BJ (cell line): ENCODE data around the gene PRKCZ. TPM values are rescaled to one million over a fixed set of nuclear protein-coding genes. Genes with fewer than 3 reads are reported as not detected.

Source experiments
- CTCF ChIA-PET: fragments of 350-600 bp; formaldehyde crosslinking; extraction: SDS; loops from one replicate; lab custom pipeline; 2021; ENCODE audit warnings: antibody characterized with exemption, inconsistent platforms; lab: Yijun Ruan, JAX
- POLR2A ChIA-PET: fragments of 300-600 bp; sonication (Branson Sonifier 250); formaldehyde crosslinking; extraction: SDS; loops from one replicate; lab custom pipeline; 2021; ENCODE audit warnings: antibody characterized with exemption; lab: Charles Lee
- DNase-seq: peaks from one replicate; pipeline ENCODE4 v3.0.0-alpha.2; 2011; ENCODE audit warnings: low read depth
- H3K27me3 ChIP-seq: 2 replicates; pipeline ENCODE4 v1.6.0; 2011; ENCODE audit warnings: low read length; ENCODE audit not compliant: control insufficient read depth, insufficient read depth
- H3K36me3 ChIP-seq: 2 replicates; pipeline ENCODE4 v1.5.1; 2011; ENCODE audit warnings: low read length; ENCODE audit not compliant: control insufficient read depth, insufficient read depth
- H3K4me3 ChIP-seq: 2 replicates; pipeline ENCODE4 v1.5.1; 2011; ENCODE audit warnings: low read depth, mild to moderate bottlenecking, control low read depth, low read length
- CTCF ChIP-seq: IDR thresholded peaks from 2 replicates; pipeline ENCODE4 v1.5.1; 2011; ENCODE audit warnings: low read depth, mild to moderate bottlenecking, control low read depth, inconsistent platforms, low read length, moderate library complexity; ENCODE audit not compliant: insufficient read depth
- polyA plus RNA-seq: library from polyadenylated mRNA; depleted of rRNA; stranded (reverse); fragments of >200 nt; gene quantifications from 2 replicates; pipeline ENCODE4 v1.2.3, GENCODE V29; 2011

Gene PRKCZ
- polyA plus RNA-seq, 1 experiment = 2.3 TPM

GRCh38 chr1:2074396-2074795 is 24.2 kb downstream of the PRKCZ start:
- Histone ChIP-seq H3K36me3 (no peaks in the 10 kb centered on the region), H3K27me3 (peaks cover 8% of the 10 kb centered on the region), H3K4me3 (no peak overlapping the region)
- ChIA-PET POLR2A (no interaction called here), CTCF (no interaction called here)
- DNase-seq = no peak
- TF ChIP-seq CTCF = no peak

- H3K36me3 ChIP-seq = no peaks in the 10 kb centered on the region
- CTCF ChIA-PET = interaction anchor here (1.2 kb wide), 1 partner anchor 17 kb away, joined by 3 read pairs; no protein-coding TSS in a partner anchor
- no peak for DNase-seq
- peaks cover 8% of the 10 kb centered on the region for H3K27me3 ChIP-seq
- no peak overlapping the region for H3K4me3 ChIP-seq
- TF ChIP-seq CTCF = no peak
- POLR2A ChIA-PET = no interaction called here
These were observed 24.9 kb downstream of the PRKCZ start for GRCh38 chr1:2074944-2075740.

GRCh38 chr1:2076826-2077225 is 26.6 kb downstream of the PRKCZ start:
- TF ChIP-seq CTCF = no peak
- Histone ChIP-seq H3K4me3 (no peak overlapping the region), H3K36me3 (no peaks in the 10 kb centered on the region), H3K27me3 (peaks cover 8% of the 10 kb centered on the region)
- no peak for DNase-seq
- ChIA-PET POLR2A (interaction anchor here (0.7 kb wide), 1 partner anchor 56 kb away, joined by 3 read pairs; no protein-coding TSS in a partner anchor), CTCF (no interaction called here)

GRCh38 chr1:2078170-2078569 is 28.0 kb downstream of the PRKCZ start:
- CTCF ChIA-PET = no interaction called here
- DNase-seq = no peak
- POLR2A ChIA-PET = no interaction called here
- H3K36me3 ChIP-seq = no peaks in the 10 kb centered on the region
- H3K27me3 ChIP-seq = peaks cover 5% of the 10 kb centered on the region
- no peak overlapping the region for H3K4me3 ChIP-seq
- no peak for TF ChIP-seq CTCF

GRCh38 chr1:2079396-2080085 is 29.3 kb downstream of the PRKCZ start:
- no peak for DNase-seq
- CTCF ChIA-PET = no interaction called here
- no peak overlapping the region for H3K4me3 ChIP-seq
- no peaks in the 10 kb centered on the region for H3K36me3 ChIP-seq
- H3K27me3 ChIP-seq = no peaks in the 10 kb centered on the region; the same call in 1 of the 2 replicates
- POLR2A ChIA-PET = no interaction called here
- TF ChIP-seq CTCF = no peak
